Measurements from ENCODE around the gene HMBS.
"Not testable (repeated sequence)": the region's sequence is repeated elsewhere in the genome, so short reads cannot be mapped to it uniquely, and the experiment has no call there.

Gene HMBS

GRCh38 chr11:119130662-119131061, 46.0 kb downstream of the HMBS start:
- no peak for DNase-seq (ENCODE audit: low read depth, low spot score)
- in situ Hi-C loops (cut with HindIII; ENCODE audit: low sequenced_read_pairs): no loop called here
- TF ChIP-seq CTCF (IDR thresholded peaks at IDR 0.05; ENCODE audit: low read depth, low read length): no peak
- no peak overlapping the region for H3K4me3 ChIP-seq (ENCODE audit: low read depth, low read length)

GRCh38 chr11:119134389-119134978, 49.8 kb downstream of the HMBS start:
- TF ChIP-seq CTCF (IDR thresholded peaks at IDR 0.05; ENCODE audit: low read depth, low read length): peak; percentile 72
- H3K4me3 ChIP-seq (ENCODE audit: low read depth, low read length): no peak overlapping the region
- DNase-seq (ENCODE audit: low read depth, low spot score): no peak
- in situ Hi-C loops (cut with HindIII; ENCODE audit: low sequenced_read_pairs): no loop called here

GRCh38 chr11:119139276-119139675, 54.6 kb downstream of the HMBS start:
- H3K4me3 ChIP-seq (ENCODE audit: low read depth, low read length); in situ Hi-C loops (cut with HindIII; ENCODE audit: low sequenced_read_pairs); DNase-seq (ENCODE audit: low read depth, low spot score): not testable (repeated sequence)

All from astrocyte of the spinal cord (primary cell).